SK-N-MC (cell line): Measurements from ENCODE around the gene OR4D2.

Experiments
- DNase-seq: peaks from one replicate; pipeline ENCODE4 v3.0.0-alpha.2; 2011; ENCODE audit warnings: low read depth, low spot score
- H3K27ac ChIP-seq: fragments of 200-600 bp; sonication (generic); 2 replicates; pipeline ENCODE4 v1.5.1; 2016; ENCODE audit warnings: mixed run types
- H3K36me3 ChIP-seq: fragments of 200-600 bp; sonication (generic); 2 replicates; pipeline ENCODE4 v1.6.1; 2017; ENCODE audit warnings: antibody characterized with exemption, low read length, mixed read lengths; ENCODE audit not compliant: insufficient read depth
- H3K4me3 ChIP-seq: fragments of 200-600 bp; sonication (generic); 2 replicates; pipeline ENCODE4 v1.5.1; 2016
- H3K9ac ChIP-seq: fragments of 200-600 bp; sonication (generic); 2 replicates; pipeline ENCODE4 v1.8.0; 2017; ENCODE audit warnings: mixed run types, mixed read lengths; ENCODE audit not compliant: insufficient read length
- H3K9me3 ChIP-seq: fragments of 200-600 bp; sonication (generic); 2 replicates; pipeline ENCODE4 v1.6.1; 2017; ENCODE audit warnings: low read depth, mild to moderate bottlenecking, antibody characterized with exemption, low read length, moderate library complexity, mixed read lengths
- EZH2 ChIP-seq: fragments of 200-600 bp; sonication (generic); IDR thresholded peaks from one replicate; pipeline ENCODE4 v1.6.1; 2017; ENCODE audit warnings: antibody characterized with exemption
- FOXP2 ChIP-seq: optimal IDR thresholded peaks from 2 replicates; pipeline ENCODE3; 2011; ENCODE audit warnings: mild to moderate bottlenecking, moderate library complexity; ENCODE audit not compliant: insufficient read depth; ENCODE audit errors: extremely low read length, control extremely low read depth
- POLR2AphosphoS5 ChIP-seq: IDR thresholded peaks from 2 replicates; pipeline ENCODE4 v1.6.1; 2012; ENCODE audit warnings: mild to moderate bottlenecking, low read depth, low read length, borderline replicate concordance

The OR4D2 gene

GRCh38 chr17:58193641-58194255, 27.0 kb downstream of the OR4D2 start:
- DNase-seq, result no peak
- TF ChIP-seq FOXP2 (no peak), POLR2AphosphoS5 (no peak), EZH2 (no peak)

GRCh38 chr17:58195518-58196123, 28.8 kb downstream of the OR4D2 start:
- no peak for TF ChIP-seq FOXP2
- no peak for TF ChIP-seq POLR2AphosphoS5
- no peak for TF ChIP-seq EZH2
- Histone ChIP-seq H3K27ac (no peak overlapping the region), H3K9me3 (no peaks in the 10 kb centered on the region), H3K4me3 (no peak overlapping the region), H3K9ac (no peak overlapping the region), H3K36me3 (no peaks in the 10 kb centered on the region)
- no peak for DNase-seq

More at GRCh38 chr17:58193641-58194255, 27.0 kb downstream of the OR4D2 start:
- H3K9ac ChIP-seq, result no peak overlapping the region
- no peaks in the 10 kb centered on the region for H3K9me3 ChIP-seq
- H3K4me3 ChIP-seq, result no peak overlapping the region
- no peaks in the 10 kb centered on the region for H3K36me3 ChIP-seq
- H3K27ac ChIP-seq, result no peak overlapping the region

- TF ChIP-seq POLR2AphosphoS5 (no peak), EZH2 (no peak), FOXP2 (no peak)
- H3K36me3 ChIP-seq, result no peaks in the 10 kb centered on the region
- H3K9ac ChIP-seq, result no peak overlapping the region
- no peak overlapping the region for H3K27ac ChIP-seq
- H3K9me3 ChIP-seq, result no peaks in the 10 kb centered on the region
- DNase-seq, result no peak
- H3K4me3 ChIP-seq, result no peak overlapping the region
These were observed 29.8 kb downstream of the OR4D2 start for GRCh38 chr17:58196610-58197009.

- H3K9me3 ChIP-seq, result no peaks in the 10 kb centered on the region
- peak overlapping the region; percentile 42; the same call in 1 of the 2 replicates for H3K4me3 ChIP-seq
- H3K9ac ChIP-seq, result no peak overlapping the region
- no peak for DNase-seq
- H3K36me3 ChIP-seq, result no peaks in the 10 kb centered on the region
- H3K27ac ChIP-seq, result no peak overlapping the region
- no peak for TF ChIP-seq FOXP2
- TF ChIP-seq EZH2, result no peak
- no peak for TF ChIP-seq POLR2AphosphoS5
These were observed 33.3 kb downstream of the OR4D2 start for GRCh38 chr17:58200024-58200633.

GRCh38 chr17:58202859-58203258, 36.1 kb downstream of the OR4D2 start:
- no peaks in the 10 kb centered on the region; the same call in 1 of the 2 replicates for H3K36me3 ChIP-seq
- no peaks in the 10 kb centered on the region for H3K9me3 ChIP-seq
- no peak overlapping the region for H3K4me3 ChIP-seq
- no peak overlapping the region for H3K9ac ChIP-seq
- DNase-seq, result no peak
- TF ChIP-seq EZH2 (no peak), FOXP2 (no peak), POLR2AphosphoS5 (no peak)
- no peak overlapping the region for H3K27ac ChIP-seq

- Histone ChIP-seq H3K4me3 (no peak overlapping the region), H3K9me3 (no peaks in the 10 kb centered on the region), H3K27ac (no peak overlapping the region), H3K9ac (no peak overlapping the region), H3K36me3 (no peaks in the 10 kb centered on the region; the same call in 1 of the 2 replicates)
- DNase-seq, result no peak
- TF ChIP-seq EZH2 (no peak), FOXP2 (no peak), POLR2AphosphoS5 (no peak)
These were observed 38.0 kb downstream of the OR4D2 start for GRCh38 chr17:58204796-58205195.

- Histone ChIP-seq H3K27ac (no peak overlapping the region), H3K36me3 (peaks cover 3% of the 10 kb centered on the region; the same call in 1 of the 2 replicates), H3K4me3 (no peak overlapping the region), H3K9ac (no peak overlapping the region), H3K9me3 (no peaks in the 10 kb centered on the region)
- no peak for DNase-seq
- TF ChIP-seq FOXP2 (no peak), EZH2 (no peak), POLR2AphosphoS5 (no peak)
These were observed 39.2 kb downstream of the OR4D2 start for GRCh38 chr17:58205936-58206335.

GRCh38 chr17:58207451-58207850, 40.7 kb downstream of the OR4D2 start:
- TF ChIP-seq POLR2AphosphoS5 (no peak), FOXP2 (no peak), EZH2 (no peak)
- no peak overlapping the region for H3K9ac ChIP-seq
- H3K36me3 ChIP-seq, result peaks cover 3% of the 10 kb centered on the region; the same call in 1 of the 2 replicates
- H3K27ac ChIP-seq, result no peak overlapping the region
- H3K4me3 ChIP-seq, result no peak overlapping the region
- no peaks in the 10 kb centered on the region for H3K9me3 ChIP-seq
- DNase-seq, result no peak
